ENCODE data around the gene PALM2AKAP2.

The PALM2AKAP2 gene

GRCh38 chr9:109791003-109791677 lies 11.1 kb downstream of the PALM2AKAP2 start:
- 100% methylated on average over 1 of the region's 6 CpGs for WGBS (ENCODE audit: insufficient coverage, insufficient read length)
- DNase-seq (ENCODE audit: low read depth, low spot score): no peak
- H3K9me3 ChIP-seq (ENCODE audit: control insufficient read depth, insufficient read depth, low read length): no peaks in the 10 kb centered on the region
- H3K27me3 ChIP-seq (ENCODE audit: control insufficient read depth, insufficient read depth, low read length): no peaks in the 10 kb centered on the region
- H3K27ac ChIP-seq (ENCODE audit: low read length): no peak overlapping the region
- no peak overlapping the region for H3K4me3 ChIP-seq (ENCODE audit: low read length)
- H3K4me1 ChIP-seq (ENCODE audit: control insufficient read depth, insufficient read depth, low read length): no peaks in the 10 kb centered on the region
- H3K36me3 ChIP-seq (ENCODE audit: control insufficient read depth, insufficient read depth, low read length): no peaks in the 10 kb centered on the region

GRCh38 chr9:109791747-109792146 lies 11.7 kb downstream of the PALM2AKAP2 start:
- Histone ChIP-seq H3K27ac (ENCODE audit: low read length) (no peak overlapping the region), H3K4me3 (ENCODE audit: low read length) (no peak overlapping the region), H3K36me3 (ENCODE audit: control insufficient read depth, insufficient read depth, low read length) (no peaks in the 10 kb centered on the region), H3K4me1 (ENCODE audit: control insufficient read depth, insufficient read depth, low read length) (no peaks in the 10 kb centered on the region), H3K27me3 (ENCODE audit: control insufficient read depth, insufficient read depth, low read length) (no peaks in the 10 kb centered on the region), H3K9me3 (ENCODE audit: control insufficient read depth, insufficient read depth, low read length) (no peaks in the 10 kb centered on the region)
- WGBS (ENCODE audit: insufficient coverage, insufficient read length): no CpG with 5 or more reads among the region's 1 CpG
- no peak for DNase-seq (ENCODE audit: low read depth, low spot score)

- DNase-seq (ENCODE audit: low read depth, low spot score): no peak
- WGBS (ENCODE audit: insufficient coverage, insufficient read length): no CpG with 5 or more reads among the region's 1 CpG
Observed at GRCh38 chr9:109792951-109793546, 13.1 kb downstream of the PALM2AKAP2 start.

GRCh38 chr9:109793921-109794320 lies 13.9 kb downstream of the PALM2AKAP2 start:
- Histone ChIP-seq H3K4me1 (ENCODE audit: control insufficient read depth, insufficient read depth, low read length) (no peaks in the 10 kb centered on the region), H3K4me3 (ENCODE audit: low read length) (no peak overlapping the region), H3K9me3 (ENCODE audit: control insufficient read depth, insufficient read depth, low read length) (no peaks in the 10 kb centered on the region), H3K27me3 (ENCODE audit: control insufficient read depth, insufficient read depth, low read length) (no peaks in the 10 kb centered on the region), H3K27ac (ENCODE audit: low read length) (no peak overlapping the region), H3K36me3 (ENCODE audit: control insufficient read depth, insufficient read depth, low read length) (no peaks in the 10 kb centered on the region)
- no CpG with 5 or more reads among the region's 4 CpGs for WGBS (ENCODE audit: insufficient coverage, insufficient read length)
- no peak for DNase-seq (ENCODE audit: low read depth, low spot score)

More at GRCh38 chr9:109792951-109793546, 13.1 kb downstream of the PALM2AKAP2 start:
- no peaks in the 10 kb centered on the region for H3K27me3 ChIP-seq (ENCODE audit: control insufficient read depth, insufficient read depth, low read length)
- no peaks in the 10 kb centered on the region for H3K9me3 ChIP-seq (ENCODE audit: control insufficient read depth, insufficient read depth, low read length)
- H3K4me1 ChIP-seq (ENCODE audit: control insufficient read depth, insufficient read depth, low read length): no peaks in the 10 kb centered on the region
- no peak overlapping the region for H3K4me3 ChIP-seq (ENCODE audit: low read length)
- no peak overlapping the region for H3K27ac ChIP-seq (ENCODE audit: low read length)
- H3K36me3 ChIP-seq (ENCODE audit: control insufficient read depth, insufficient read depth, low read length): no peaks in the 10 kb centered on the region

GRCh38 chr9:109794361-109795012 lies 14.5 kb downstream of the PALM2AKAP2 start:
- no peaks in the 10 kb centered on the region for H3K9me3 ChIP-seq (ENCODE audit: control insufficient read depth, insufficient read depth, low read length)
- DNase-seq (ENCODE audit: low read depth, low spot score): no peak
- no peak overlapping the region for H3K27ac ChIP-seq (ENCODE audit: low read length)
- no peaks in the 10 kb centered on the region for H3K4me1 ChIP-seq (ENCODE audit: control insufficient read depth, insufficient read depth, low read length)
- WGBS (ENCODE audit: insufficient coverage, insufficient read length): no CpG with 5 or more reads among the region's 4 CpGs
- no peaks in the 10 kb centered on the region for H3K36me3 ChIP-seq (ENCODE audit: control insufficient read depth, insufficient read depth, low read length)
- H3K4me3 ChIP-seq (ENCODE audit: low read length): no peak overlapping the region
- H3K27me3 ChIP-seq (ENCODE audit: control insufficient read depth, insufficient read depth, low read length): no peaks in the 10 kb centered on the region

GRCh38 chr9:109795613-109796012 lies 15.6 kb downstream of the PALM2AKAP2 start:
- H3K27ac ChIP-seq (ENCODE audit: low read length): no peak overlapping the region
- H3K27me3 ChIP-seq (ENCODE audit: control insufficient read depth, insufficient read depth, low read length): no peaks in the 10 kb centered on the region
- H3K4me1 ChIP-seq (ENCODE audit: control insufficient read depth, insufficient read depth, low read length): no peaks in the 10 kb centered on the region
- no peak for DNase-seq (ENCODE audit: low read depth, low spot score)
- no peaks in the 10 kb centered on the region for H3K36me3 ChIP-seq (ENCODE audit: control insufficient read depth, insufficient read depth, low read length)
- no peaks in the 10 kb centered on the region for H3K9me3 ChIP-seq (ENCODE audit: control insufficient read depth, insufficient read depth, low read length)
- H3K4me3 ChIP-seq (ENCODE audit: low read length): no peak overlapping the region
- no CpG with 5 or more reads among the region's 3 CpGs for WGBS (ENCODE audit: insufficient coverage, insufficient read length)

- no peak overlapping the region for H3K4me3 ChIP-seq (ENCODE audit: low read length)
- no peaks in the 10 kb centered on the region for H3K36me3 ChIP-seq (ENCODE audit: control insufficient read depth, insufficient read depth, low read length)
- no peaks in the 10 kb centered on the region for H3K9me3 ChIP-seq (ENCODE audit: control insufficient read depth, insufficient read depth, low read length)
- no CpG with 5 or more reads among the region's 1 CpG for WGBS (ENCODE audit: insufficient coverage, insufficient read length)
- no peaks in the 10 kb centered on the region for H3K27me3 ChIP-seq (ENCODE audit: control insufficient read depth, insufficient read depth, low read length)
- H3K27ac ChIP-seq (ENCODE audit: low read length): no peak overlapping the region
- DNase-seq (ENCODE audit: low read depth, low spot score): no peak
- no peaks in the 10 kb centered on the region for H3K4me1 ChIP-seq (ENCODE audit: control insufficient read depth, insufficient read depth, low read length)
Observed at GRCh38 chr9:109796078-109796477, 16.1 kb downstream of the PALM2AKAP2 start.

- H3K27me3 ChIP-seq (ENCODE audit: control insufficient read depth, insufficient read depth, low read length): no peaks in the 10 kb centered on the region
- H3K27ac ChIP-seq (ENCODE audit: low read length): no peak overlapping the region
- no CpG with 5 or more reads among the region's 3 CpGs for WGBS (ENCODE audit: insufficient coverage, insufficient read length)
- no peaks in the 10 kb centered on the region for H3K9me3 ChIP-seq (ENCODE audit: control insufficient read depth, insufficient read depth, low read length)
- no peaks in the 10 kb centered on the region for H3K4me1 ChIP-seq (ENCODE audit: control insufficient read depth, insufficient read depth, low read length)
- H3K36me3 ChIP-seq (ENCODE audit: control insufficient read depth, insufficient read depth, low read length): no peaks in the 10 kb centered on the region
- no peak overlapping the region for H3K4me3 ChIP-seq (ENCODE audit: low read length)
- no peak for DNase-seq (ENCODE audit: low read depth, low spot score)
Observed at GRCh38 chr9:109797006-109797405, 17.0 kb downstream of the PALM2AKAP2 start.

GRCh38 chr9:109797509-109797908 lies 17.5 kb downstream of the PALM2AKAP2 start:
- Histone ChIP-seq H3K9me3 (ENCODE audit: control insufficient read depth, insufficient read depth, low read length) (no peaks in the 10 kb centered on the region), H3K36me3 (ENCODE audit: control insufficient read depth, insufficient read depth, low read length) (no peaks in the 10 kb centered on the region), H3K27me3 (ENCODE audit: control insufficient read depth, insufficient read depth, low read length) (no peaks in the 10 kb centered on the region), H3K4me1 (ENCODE audit: control insufficient read depth, insufficient read depth, low read length) (no peaks in the 10 kb centered on the region), H3K27ac (ENCODE audit: low read length) (no peak overlapping the region), H3K4me3 (ENCODE audit: low read length) (no peak overlapping the region)
- WGBS (ENCODE audit: insufficient coverage, insufficient read length): no CpG with 5 or more reads among the region's 5 CpGs
- DNase-seq (ENCODE audit: low read depth, low spot score): no peak

- no peaks in the 10 kb centered on the region for H3K36me3 ChIP-seq (ENCODE audit: control insufficient read depth, insufficient read depth, low read length)
- no peak for DNase-seq (ENCODE audit: low read depth, low spot score)
- no peaks in the 10 kb centered on the region for H3K4me1 ChIP-seq (ENCODE audit: control insufficient read depth, insufficient read depth, low read length)
- no peaks in the 10 kb centered on the region for H3K27me3 ChIP-seq (ENCODE audit: control insufficient read depth, insufficient read depth, low read length)
- WGBS (ENCODE audit: insufficient coverage, insufficient read length): no CpG with 5 or more reads among the region's 3 CpGs
- H3K27ac ChIP-seq (ENCODE audit: low read length): no peak overlapping the region
- H3K9me3 ChIP-seq (ENCODE audit: control insufficient read depth, insufficient read depth, low read length): no peaks in the 10 kb centered on the region
- no peak overlapping the region for H3K4me3 ChIP-seq (ENCODE audit: low read length)
Observed at GRCh38 chr9:109799141-109799540, 19.1 kb downstream of the PALM2AKAP2 start.
